H1 (cell line): ENCODE data around the gene GRIP1. TPM values are rescaled to one million over a fixed set of nuclear protein-coding genes. Genes with fewer than 3 reads are reported as not detected.

Source experiments
- CTCF ChIA-PET: fragments of 300-600 bp; sonication (Branson Sonifier 250); formaldehyde crosslinking; loops from one replicate; lab custom pipeline; 2021; ENCODE audit not compliant: partially characterized antibody; lab: Charles Lee
- POLR2A ChIA-PET: fragments of 300-600 bp; sonication (Branson Sonifier 250); formaldehyde crosslinking; loops from one replicate; lab custom pipeline; 2021; ENCODE audit warnings: inconsistent platforms; ENCODE audit not compliant: partially characterized antibody; lab: Charles Lee
- DNase-seq, 2 experiments: peaks; one replicate each; pipeline versions ENCODE4 v3.0.0 to v3.0.0-alpha.2; 2010 to 2022; ENCODE audit warnings: low spot score in 2 of 2, low read depth in 1 of 2, mixed read lengths in 1 of 2
- FAIRE-seq: peaks from 2 replicates; lab custom pipeline; 2011; peaks lifted over from hg19 to GRCh38; lab: Jason Lieb, UNC
- H2AFZ ChIP-seq: 2 replicates; pipeline ENCODE4 v1.8.1; 2012; ENCODE audit warnings: low read length, inconsistent platforms
- H2AK5ac ChIP-seq: 2 replicates; pipeline ENCODE4 v1.6.1; 2013; ENCODE audit warnings: low read depth, low read length
- H2BK120ac ChIP-seq: replicated peaks from 2 replicates; pipeline ENCODE3; 2013; ENCODE audit warnings: low read depth, low read length, inconsistent platforms
- H2BK12ac ChIP-seq: 2 replicates; pipeline ENCODE4 v1.6.1; 2013; ENCODE audit warnings: low read depth, low read length
- H2BK15ac ChIP-seq: 2 replicates; pipeline ENCODE4 v1.6.1; 2013; ENCODE audit warnings: low read length
- H2BK20ac ChIP-seq: 2 replicates; pipeline ENCODE4 v1.6.1; 2013; ENCODE audit warnings: low read length
- H2BK5ac ChIP-seq: 2 replicates; pipeline ENCODE4 v1.6.1; 2013; ENCODE audit warnings: low read depth, low read length
- H3K14ac ChIP-seq: 2 replicates; pipeline ENCODE4 v1.6.1; 2013; ENCODE audit warnings: inconsistent platforms; ENCODE audit not compliant: insufficient read length
- H3K18ac ChIP-seq: 2 replicates; pipeline ENCODE4 v1.6.1; 2013; ENCODE audit warnings: low read length; ENCODE audit errors: extremely low read depth
- H3K23ac ChIP-seq: 2 replicates; pipeline ENCODE4 v1.6.1; 2013; ENCODE audit warnings: inconsistent platforms; ENCODE audit not compliant: insufficient read length
- H3K23me2 ChIP-seq: 2 replicates; pipeline ENCODE4 v1.6.1; 2013; ENCODE audit warnings: low read depth, low read length
- H3K27ac ChIP-seq: 2 replicates; pipeline ENCODE4 v1.6.1; 2011; ENCODE audit warnings: low read depth, low read length, inconsistent platforms
- H3K27me3 ChIP-seq, 4 experiments: replicated peaks in 1 of 4; 1 replicate in 1 of 4; 2 replicates in 3 of 4; pipeline versions ENCODE4 v1.6.1 to v1.8.1; 2011 to 2013; ENCODE audit warnings: low read length in 3 of 4, mild to moderate bottlenecking in 3 of 4, inconsistent platforms in 2 of 4, mixed read lengths in 2 of 4, moderate library complexity in 1 of 4; ENCODE audit not compliant: control insufficient read depth in 3 of 4, insufficient read depth in 3 of 4; ENCODE audit errors: extremely low read depth in 1 of 4
- H3K36me3 ChIP-seq, 4 experiments: 2 replicates each; pipeline versions ENCODE4 v1.6.1 to v1.8.1; 2011 to 2013; ENCODE audit warnings: mild to moderate bottlenecking in 4 of 4, low read length in 3 of 4, moderate library complexity in 2 of 4, control low read depth in 1 of 4, inconsistent platforms in 1 of 4; ENCODE audit not compliant: insufficient read depth in 4 of 4, control insufficient read depth in 2 of 4
- H3K4ac ChIP-seq: replicated peaks from 2 replicates; pipeline ENCODE3; 2013; ENCODE audit warnings: low read length, low read depth, mixed read lengths, inconsistent platforms; ENCODE audit not compliant: insufficient read length
- H3K4me1 ChIP-seq, 4 experiments: replicated peaks in 1 of 4; 1 replicate in 1 of 4; 2 replicates in 3 of 4; pipeline versions ENCODE4 v1.6.1 to v1.8.1; 2011 to 2013; ENCODE audit warnings: low read length in 3 of 4, inconsistent platforms in 2 of 4, mixed read lengths in 1 of 4; ENCODE audit not compliant: insufficient read depth in 4 of 4, control insufficient read depth in 3 of 4
- H3K4me2 ChIP-seq, 2 experiments: 2 replicates each; pipeline versions ENCODE4 v1.6.1 to v1.8.1; 2011 to 2013; ENCODE audit warnings: low read depth in 2 of 2, low read length in 2 of 2, control low read depth in 1 of 2, inconsistent platforms in 1 of 2, mild to moderate bottlenecking in 1 of 2; ENCODE audit not compliant: insufficient read depth in 1 of 2
- H3K4me3 ChIP-seq, 4 experiments: fragments of 200-600, 300-600 bp in 1 of 4; sonication (generic), shearing (Covaris generic), sonication (Bioruptor Twin) in 1 of 4; 2 replicates each; pipeline versions ENCODE4 v1.5.1 to v1.8.1; 2011 to 2016; ENCODE audit warnings: low read length in 4 of 4, low read depth in 3 of 4, control low read depth in 2 of 4, inconsistent platforms in 2 of 4, mild to moderate bottlenecking in 2 of 4, mixed read lengths in 1 of 4, moderate library complexity in 1 of 4; ENCODE audit not compliant: insufficient read depth in 2 of 4; ENCODE audit errors: extremely low read depth in 1 of 4
- H3K56ac ChIP-seq: replicated peaks from 2 replicates; pipeline ENCODE3; 2013; ENCODE audit warnings: low read depth, mild to moderate bottlenecking, mixed read lengths, low read length, inconsistent platforms; ENCODE audit not compliant: insufficient read length
- H3K79me1 ChIP-seq: 2 replicates; pipeline ENCODE4 v1.6.1; 2013; ENCODE audit warnings: low read depth, low read length, control low read depth
- H3K79me2 ChIP-seq, 2 experiments: 2 replicates each; pipeline versions ENCODE4 v1.6.1 to v1.8.1; 2012 to 2013; ENCODE audit warnings: low read length in 2 of 2, mild to moderate bottlenecking in 2 of 2, inconsistent platforms in 1 of 2; ENCODE audit not compliant: insufficient read depth in 2 of 2, control insufficient read depth in 1 of 2
- H3K9ac ChIP-seq, 4 experiments: replicated peaks in 1 of 4; 1 replicate in 1 of 4; 2 replicates in 3 of 4; pipeline versions ENCODE4 v1.6.1 to v1.8.1; 2011 to 2013; ENCODE audit warnings: low read depth in 3 of 4, low read length in 3 of 4, control low read depth in 2 of 4, mild to moderate bottlenecking in 2 of 4, moderate library complexity in 2 of 4, inconsistent platforms in 1 of 4; ENCODE audit errors: extremely low read depth in 1 of 4
- H3K9me3 ChIP-seq, 2 experiments: 2 replicates each; pipeline versions ENCODE4 v1.6.1 to v1.8.1; 2012 to 2013; ENCODE audit warnings: mild to moderate bottlenecking in 2 of 2, moderate library complexity in 2 of 2, control low read depth in 1 of 2, inconsistent platforms in 1 of 2, low read depth in 1 of 2, low read length in 1 of 2, mixed read lengths in 1 of 2; ENCODE audit not compliant: insufficient read depth in 2 of 2
- H4K20me1 ChIP-seq, 2 experiments: replicated peaks in 1 of 2; 2 replicates each; pipeline versions ENCODE3 to v1.8.1; 2011 to 2013; ENCODE audit warnings: inconsistent platforms in 2 of 2, low read length in 2 of 2, mild to moderate bottlenecking in 1 of 2; ENCODE audit not compliant: insufficient read depth in 2 of 2, control insufficient read depth in 1 of 2
- H4K5ac ChIP-seq: 2 replicates; pipeline ENCODE4 v1.6.1; 2013; ENCODE audit warnings: low read length, low read depth, mixed read lengths, inconsistent platforms; ENCODE audit not compliant: insufficient read length
- H4K8ac ChIP-seq: 2 replicates; pipeline ENCODE4 v1.8.0; 2013; ENCODE audit warnings: mild to moderate bottlenecking, moderate library complexity, low read length, inconsistent platforms; ENCODE audit not compliant: insufficient read depth; ENCODE audit errors: extremely low read depth
- H4K91ac ChIP-seq: replicated peaks from 2 replicates; pipeline ENCODE3; 2013; ENCODE audit warnings: low read length, mixed read lengths, inconsistent platforms; ENCODE audit not compliant: insufficient read length
- BACH1 ChIP-seq: IDR thresholded peaks from 2 replicates; pipeline ENCODE4 v1.6.1; 2012; ENCODE audit warnings: low read length, improper control_type of control experiment
- BRCA1 ChIP-seq: IDR thresholded peaks from 2 replicates; pipeline ENCODE4 v1.6.1; 2012; ENCODE audit warnings: low read depth, low read length, improper control_type of control experiment
- CHD1 ChIP-seq: IDR thresholded peaks from 2 replicates; pipeline ENCODE4 v1.6.1; 2012; ENCODE audit warnings: low read depth, low read length, improper control_type of control experiment
- GABPA ChIP-seq: IDR thresholded peaks from 2 replicates; pipeline ENCODE4 v1.6.1; 2011; ENCODE audit warnings: mild to moderate bottlenecking, low read length, moderate library complexity, borderline replicate concordance; ENCODE audit not compliant: insufficient read depth
- JUN ChIP-seq: IDR thresholded peaks from 2 replicates; pipeline ENCODE4 v1.6.1; 2011; ENCODE audit warnings: low read depth, mild to moderate bottlenecking, improper control_type of control experiment, low read length
- JUND ChIP-seq: IDR thresholded peaks from 2 replicates; pipeline ENCODE4 v1.6.1; 2011; ENCODE audit warnings: mild to moderate bottlenecking, improper control_type of control experiment, low read length
- POLR2AphosphoS5 ChIP-seq: IDR thresholded peaks from 2 replicates; pipeline ENCODE4 v1.6.1; 2011; ENCODE audit warnings: low read depth, low read length
- RFX5 ChIP-seq: IDR thresholded peaks from 2 replicates; pipeline ENCODE4 v1.6.1; 2011; ENCODE audit warnings: low read depth, low read length, improper control_type of control experiment, borderline replicate concordance
- SUZ12 ChIP-seq: fragments of 200-600 bp; sonication (generic); IDR thresholded peaks from 2 replicates; pipeline ENCODE4 v1.6.1; 2012; ENCODE audit warnings: mild to moderate bottlenecking, inconsistent platforms, low read length, moderate library complexity, mixed read lengths
- WGBS, 2 experiments: shearing (Covaris generic) in 1 of 2; methylation state at CpG; one replicate each; pipeline versions ENCODE4 v1.1.6 to v1.1.7; 2013 to 2015; ENCODE audit warnings: low lambda C conversion rate in 2 of 2, mixed read lengths in 2 of 2, inconsistent platforms in 1 of 2, low coverage in 1 of 2, missing lambda C conversion rate in 1 of 2; ENCODE audit not compliant: insufficient replicate concordance in 2 of 2, insufficient coverage in 1 of 2, insufficient read length in 1 of 2; ENCODE audit errors: extremely low coverage in 1 of 2, missing lambda C conversion rate in 1 of 2; 5-methylcytosine and 5-hydroxymethylcytosine counted together
- polyA plus RNA-seq, 7 experiments: library from polyadenylated mRNA; depleted of rRNA in 3 of 7; stranded (reverse) in 5 of 7; unstranded in 2 of 7; fragments of >200 nt in 5 of 7; fragments of 200-250 nt in 2 of 7; gene quantifications; 1 replicate in 5 of 7; 2 replicates in 1 of 7; 4 replicates in 1 of 7; pipeline versions ENCODE4 v1.2.1 to v1.2.3, GENCODE V29; 2011 to 2013; ENCODE audit warnings: missing spikeins in 2 of 7, mixed read lengths in 2 of 7
- total RNA-seq: library from RNA; stranded (reverse); fragmentation: NEBNext Ultra II Directional; extraction: Animal tissue kit (Norgen Biotek cat#: 25700); gene quantifications from 2 replicates; pipeline ENCODE4 v1.2.1, GENCODE V29; 2021

GRIP1 gene
- total and polyA plus RNA-seq, 2 of the 8 experiments (the other 6 are each of a cell fraction or from before 2014, with no cell fraction given) = 4.5 to 27.3 TPM

DNA sequence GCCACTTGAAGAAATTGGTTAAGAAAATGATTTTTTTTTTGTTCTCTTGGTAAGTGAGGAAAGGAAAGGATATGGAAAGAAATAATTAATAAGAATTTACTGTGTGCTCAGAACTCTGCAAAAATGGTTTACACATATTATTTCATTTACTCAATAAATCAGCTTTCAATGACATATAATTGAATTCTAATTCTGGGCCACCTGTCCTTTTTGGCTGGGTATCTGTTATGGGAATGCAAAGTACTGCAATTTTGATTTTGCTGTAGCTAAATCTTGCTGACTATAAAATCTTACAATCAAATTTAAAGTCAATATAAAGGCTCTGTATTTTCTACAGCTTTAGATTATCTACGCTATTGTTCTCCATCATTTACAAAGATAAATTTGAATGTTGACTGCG is 147.1 kb downstream of the GRIP1 start:
- no peak overlapping the region for H2BK5ac ChIP-seq
- H3K36me3 ChIP-seq = no peaks in the 10 kb centered on the region
- POLR2A ChIA-PET = no interaction called here
- no peak overlapping the region for H2AFZ ChIP-seq
- H3K18ac ChIP-seq = no peak overlapping the region
- TF ChIP-seq JUN = no peak
- TF ChIP-seq BRCA1 = no peak
- TF ChIP-seq GABPA = no peak
- TF ChIP-seq POLR2AphosphoS5 = no peak
- no peak for TF ChIP-seq CHD1
- no peak for TF ChIP-seq RFX5
- TF ChIP-seq JUND = no peak
- no peak for TF ChIP-seq BACH1
- TF ChIP-seq SUZ12 = no peak
- no peak for FAIRE-seq
- no peaks in the 10 kb centered on the region; the same call in 1 of the 2 replicates for H3K23me2 ChIP-seq
- no peaks in the 10 kb centered on the region for H4K20me1 ChIP-seq
- no peaks in the 10 kb centered on the region for H3K4me1 ChIP-seq
- no peak overlapping the region for H3K9ac ChIP-seq
- no peak overlapping the region for H3K56ac ChIP-seq
- no peak overlapping the region for H3K4ac ChIP-seq
- H2BK12ac ChIP-seq = no peak overlapping the region
- no peak overlapping the region for H3K23ac ChIP-seq
- no peak overlapping the region for H4K8ac ChIP-seq
- H3K27me3 ChIP-seq = no peaks in the 10 kb centered on the region
- H3K79me2 ChIP-seq = no peaks in the 10 kb centered on the region
- no peak overlapping the region for H2BK20ac ChIP-seq
- H3K9me3 ChIP-seq = peaks cover 0 to 5% of the 10 kb centered on the region in 2 experiments; a peak in 1 of 4 replicates
- no peak overlapping the region for H3K14ac ChIP-seq
- H2BK15ac ChIP-seq = no peak overlapping the region
- H2AK5ac ChIP-seq = no peak overlapping the region
- no peak overlapping the region for H2BK120ac ChIP-seq
- no peak overlapping the region for H4K91ac ChIP-seq
- H3K79me1 ChIP-seq = no peaks in the 10 kb centered on the region
- H4K5ac ChIP-seq = no peak overlapping the region
- 96% methylated on average over 2 of the region's 2 CpGs; no CpG with 5 or more reads in 1 of the 2 experiments for WGBS, 2 experiments
- H3K4me2 ChIP-seq = no peak overlapping the region
- no peak overlapping the region for H3K27ac ChIP-seq
- H3K4me3 ChIP-seq = no peak overlapping the region
- CTCF ChIA-PET = interaction anchor here (0.6 to 1.3 kb wide), 2 partner anchors 10 to 14 kb away, joined by 3 read pairs; no protein-coding TSS in a partner anchor
- DNase-seq = no peak
